HUES64 (cell line): Measurements from ENCODE around the gene HSP90AA1.
"Not testable (repeated sequence)": the region's sequence is repeated elsewhere in the genome, so short reads cannot be mapped to it uniquely, and the experiment has no call there.

Experiments
- H3K27ac ChIP-seq: 2 replicates; pipeline ENCODE4 v1.7.0; 2013; ENCODE audit warnings: low read depth, low read length, inconsistent platforms
- H3K27me3 ChIP-seq: 2 replicates; pipeline ENCODE4 v1.6.1; 2013; ENCODE audit warnings: mild to moderate bottlenecking, low read length; ENCODE audit not compliant: insufficient read depth
- H3K36me3 ChIP-seq: 2 replicates; pipeline ENCODE4 v1.6.1; 2013; ENCODE audit warnings: mild to moderate bottlenecking, low read length; ENCODE audit not compliant: insufficient read depth
- H3K4me1 ChIP-seq: 2 replicates; pipeline ENCODE4 v1.6.1; 2013; ENCODE audit warnings: mild to moderate bottlenecking, low read length, moderate library complexity; ENCODE audit not compliant: insufficient read depth
- H3K4me3 ChIP-seq: 2 replicates; pipeline ENCODE4 v1.5.1; 2013; ENCODE audit warnings: mild to moderate bottlenecking, low read length, moderate library complexity
- H3K9ac ChIP-seq: 2 replicates; pipeline ENCODE4 v1.6.1; 2013; ENCODE audit warnings: mild to moderate bottlenecking, low read depth, low read length
- H3K9me3 ChIP-seq: 2 replicates; pipeline ENCODE4 v1.6.1; 2013; ENCODE audit warnings: low read depth, low read length; ENCODE audit not compliant: insufficient read depth
- WGBS: fragments of 150-250, 120-280 bp; methylation state at CpG from one replicate; pipeline ENCODE4 v1.1.7; 2013; ENCODE audit warnings: missing lambda C conversion rate; 5-methylcytosine and 5-hydroxymethylcytosine counted together

Gene HSP90AA1

GRCh38 chr14:102064590-102064989 lies 22.3 kb downstream of the HSP90AA1 start:
- not testable (repeated sequence) for H3K9ac ChIP-seq, H3K27me3 ChIP-seq, H3K4me3 ChIP-seq, H3K36me3 ChIP-seq, H3K4me1 ChIP-seq, H3K27ac ChIP-seq, H3K9me3 ChIP-seq
- WGBS: 92% methylated on average over 7 of the region's 8 CpGs

- H3K27me3 ChIP-seq: no peaks in the 10 kb centered on the region
- no peak overlapping the region for H3K9ac ChIP-seq
- no peaks in the 10 kb centered on the region for H3K36me3 ChIP-seq
- no peak overlapping the region for H3K27ac ChIP-seq
- WGBS: 80% methylated on average over 14 of the region's 14 CpGs
- H3K9me3 ChIP-seq: peaks cover 4% of the 10 kb centered on the region; the same call in 1 of the 2 replicates
- no peak overlapping the region for H3K4me3 ChIP-seq
- H3K4me1 ChIP-seq: 0 out of 2 replicates have a peak, but pooled peaks cover 4% of the 10 kb centered on the region
Observed at GRCh38 chr14:102063808-102064429, 22.9 kb downstream of the HSP90AA1 start.

GRCh38 chr14:102063109-102063807 lies 23.6 kb downstream of the HSP90AA1 start:
- no peaks in the 10 kb centered on the region for H3K36me3 ChIP-seq
- H3K4me3 ChIP-seq: no peak overlapping the region
- H3K9ac ChIP-seq: no peak overlapping the region
- peaks cover 5% of the 10 kb centered on the region; the same call in 1 of the 2 replicates for H3K4me1 ChIP-seq
- 45% methylated on average over 25 of the region's 26 CpGs for WGBS
- no peaks in the 10 kb centered on the region for H3K27me3 ChIP-seq
- H3K27ac ChIP-seq: no peak overlapping the region
- H3K9me3 ChIP-seq: peaks cover 2% of the 10 kb centered on the region; the same call in 1 of the 2 replicates

- peaks cover 26% of the 10 kb centered on the region; the same call in 1 of the 2 replicates for H3K4me1 ChIP-seq
- H3K36me3 ChIP-seq: no peaks in the 10 kb centered on the region; the same call in 1 of the 2 replicates
- H3K27me3 ChIP-seq: no peaks in the 10 kb centered on the region
- WGBS: 81% methylated on average over 5 of the region's 5 CpGs
- H3K9me3 ChIP-seq: no peaks in the 10 kb centered on the region
- no peak overlapping the region for H3K9ac ChIP-seq
- H3K4me3 ChIP-seq: no peak overlapping the region
- H3K27ac ChIP-seq: no peak overlapping the region
Observed at GRCh38 chr14:102058961-102059360, 27.9 kb downstream of the HSP90AA1 start.

- no peaks in the 10 kb centered on the region for H3K27me3 ChIP-seq
- H3K36me3 ChIP-seq: no peaks in the 10 kb centered on the region; the same call in 1 of the 2 replicates
- no peak overlapping the region for H3K27ac ChIP-seq
- no peak overlapping the region for H3K4me3 ChIP-seq
- H3K4me1 ChIP-seq: peaks cover 22% of the 10 kb centered on the region; the same call in 1 of the 2 replicates
- H3K9me3 ChIP-seq: no peaks in the 10 kb centered on the region
- H3K9ac ChIP-seq: no peak overlapping the region
- WGBS: 76% methylated on average over 7 of the region's 7 CpGs
Observed at GRCh38 chr14:102058146-102058545, 28.7 kb downstream of the HSP90AA1 start.

GRCh38 chr14:102057480-102058114 lies 29.2 kb downstream of the HSP90AA1 start:
- Histone ChIP-seq H3K27me3 (no peaks in the 10 kb centered on the region), H3K9ac (no peak overlapping the region), H3K9me3 (no peaks in the 10 kb centered on the region), H3K4me1 (peaks cover 22% of the 10 kb centered on the region; the same call in 1 of the 2 replicates), H3K4me3 (no peak overlapping the region), H3K27ac (no peak overlapping the region), H3K36me3 (peaks cover 4% of the 10 kb centered on the region)
- WGBS: 74% methylated on average over 9 of the region's 10 CpGs

- 88% methylated on average over 31 of the region's 31 CpGs for WGBS
- H3K27me3 ChIP-seq: no peaks in the 10 kb centered on the region
- no peak overlapping the region for H3K27ac ChIP-seq
- no peak overlapping the region for H3K4me3 ChIP-seq
- no peak overlapping the region for H3K9ac ChIP-seq
- peaks cover 22% of the 10 kb centered on the region; the same call in 1 of the 2 replicates for H3K4me1 ChIP-seq
- peaks cover 11% of the 10 kb centered on the region for H3K36me3 ChIP-seq
- no peaks in the 10 kb centered on the region for H3K9me3 ChIP-seq
Observed at GRCh38 chr14:102056694-102057442, 30.0 kb downstream of the HSP90AA1 start.

GRCh38 chr14:102055181-102055901 lies 31.5 kb downstream of the HSP90AA1 start:
- H3K27me3 ChIP-seq: no peaks in the 10 kb centered on the region
- H3K9me3 ChIP-seq: no peaks in the 10 kb centered on the region
- 84% methylated on average over 24 of the region's 24 CpGs for whole genome bisulfite sequencing
- H3K4me1 ChIP-seq: peaks cover 22% of the 10 kb centered on the region; the same call in 1 of the 2 replicates
- H3K27ac ChIP-seq: no peak overlapping the region
- H3K4me3 ChIP-seq: no peak overlapping the region
- H3K36me3 ChIP-seq: peaks cover 24% of the 10 kb centered on the region
- no peak overlapping the region for H3K9ac ChIP-seq

- WGBS: 97% methylated on average over 10 of the region's 10 CpGs
- peaks cover 53% of the 10 kb centered on the region for H3K36me3 ChIP-seq
- no peaks in the 10 kb centered on the region for H3K27me3 ChIP-seq
- no peak overlapping the region for H3K9ac ChIP-seq
- H3K27ac ChIP-seq: no peak overlapping the region
- H3K4me1 ChIP-seq: peaks cover 14% of the 10 kb centered on the region; the same call in 1 of the 2 replicates
- H3K4me3 ChIP-seq: no peak overlapping the region
- no peaks in the 10 kb centered on the region for H3K9me3 ChIP-seq
Observed at GRCh38 chr14:102052522-102052921, 34.3 kb downstream of the HSP90AA1 start.

- no peak overlapping the region for H3K9ac ChIP-seq
- 89% methylated on average over 11 of the region's 11 CpGs for WGBS
- no peak overlapping the region for H3K27ac ChIP-seq
- peaks cover 63% of the 10 kb centered on the region for H3K36me3 ChIP-seq
- no peak overlapping the region for H3K4me3 ChIP-seq
- H3K4me1 ChIP-seq: peaks cover 2% of the 10 kb centered on the region; the same call in 1 of the 2 replicates
- H3K27me3 ChIP-seq: no peaks in the 10 kb centered on the region
- no peaks in the 10 kb centered on the region for H3K9me3 ChIP-seq
Observed at GRCh38 chr14:102050625-102051024, 36.2 kb downstream of the HSP90AA1 start.
